Tibial nerve (tissue), 4 donors: Measurements from ENCODE around the gene TIGD6. TPM values are rescaled to one million over a fixed set of nuclear protein-coding genes. Genes with fewer than 3 reads are reported as not detected.

ENCODE experiments used
- DNase-seq, 2 donors: peaks; one replicate each; pipeline ENCODE4 v3.0.0-alpha.2; 2019; ENCODE audit warnings: low spot score in 2 of 2
- H3K27ac ChIP-seq, 4 donors: fragments of 200-600 bp; sonication (generic) in 3 of 4; one replicate each; pipeline ENCODE4 v1.5.1; 2017 to 2019; ENCODE audit warnings: mild to moderate bottlenecking in 1 of 4
- H3K27me3 ChIP-seq, 2 donors: fragments of 200-600 bp; sonication (generic) in 1 of 2; one replicate each; pipeline versions ENCODE4 v1.5.1 to v1.6.0; 2017 to 2019
- H3K36me3 ChIP-seq, 3 donors: fragments of 200-600 bp; sonication (generic); one replicate each; pipeline ENCODE4 v1.5.1; 2018 to 2019
- H3K4me1 ChIP-seq, 4 donors: fragments of 200-600 bp; sonication (generic) in 3 of 4; one replicate each; pipeline ENCODE4 v1.5.1; 2017 to 2019
- H3K4me3 ChIP-seq, 4 donors: fragments of 200-600 bp; sonication (generic) in 3 of 4; one replicate each; pipeline ENCODE4 v1.5.1; 2017 to 2019; ENCODE audit warnings: mild to moderate bottlenecking in 1 of 4, moderate library complexity in 1 of 4
- H3K9me3 ChIP-seq, 4 donors: fragments of 200-600 bp; sonication (generic) in 3 of 4; one replicate each; pipeline ENCODE4 v1.5.1; 2017 to 2019
- CTCF ChIP-seq, 5 experiments: fragments of 200-600 bp in 3 of 5; fragments of 450-650 bp in 2 of 5; sonication (generic) in 3 of 5; IDR thresholded peaks; one replicate each; pipeline ENCODE4 v1.5.1; 2016 to 2019; ENCODE audit warnings: antibody characterized with exemption in 5 of 5, mild to moderate bottlenecking in 3 of 5, moderate library complexity in 2 of 5
- EP300 ChIP-seq, 2 donors: sonication (generic); formaldehyde crosslinking; IDR thresholded peaks; one replicate each; pipeline ENCODE4 v1.6.1; 2017; ENCODE audit warnings: antibody characterized with exemption in 2 of 2, mild to moderate bottlenecking in 1 of 2
- POLR2A ChIP-seq, 2 donors: fragments of 450-650 bp; IDR thresholded peaks; one replicate each; pipeline ENCODE4 v1.6.1; 2017; ENCODE audit warnings: antibody characterized with exemption in 2 of 2, mild to moderate bottlenecking in 2 of 2, moderate library complexity in 2 of 2
- WGBS, 2 donors: methylation state at CpG; one replicate each; pipeline ENCODE4 v1.1.5; 2018; 5-methylcytosine and 5-hydroxymethylcytosine counted together
- total RNA-seq, 4 donors: library from RNA; depleted of rRNA; stranded (reverse); fragments of >200 nt; gene quantifications; one replicate each; pipeline ENCODE4 v1.1.0, GENCODE V29; 2016

Gene TIGD6
- total RNA-seq, 4 donors from 2014 or later, result 6.7 to 14.4 (median 8.1) TPM

- no peak for DNase-seq
- no peaks in the 10 kb centered on the region for H3K9me3 ChIP-seq
- peaks cover 0 to 78% (median 5%) of the 10 kb centered on the region in 3 donors for H3K36me3 ChIP-seq
- no peaks in the 10 kb centered on the region for H3K27me3 ChIP-seq
- peak overlapping the region in 2 of 4 donors; percentile 66 to 77 for H3K27ac ChIP-seq
- no peak overlapping the region for H3K4me3 ChIP-seq
- WGBS, 2 donors, result 81 to 100% methylated on average over 1 of the region's 1 CpG
- peaks cover 0 to 28% (median 10%) of the 10 kb centered on the region in 4 donors for H3K4me1 ChIP-seq
- TF ChIP-seq EP300 (IDR thresholded peaks at IDR 0.05) (no peak), CTCF (IDR thresholded peaks at IDR 0.05) (no peak), POLR2A (IDR thresholded peaks at IDR 0.05) (no peak)
Measured at GRCh38 chr5:150023136-150023535, 22.7 kb upstream of the TIGD6 start.

- DNase-seq, result no peak
- Histone ChIP-seq H3K27ac (peak overlapping the region in 3 of 4 donors; percentile 19 to 77 (median 66)), H3K4me1 (peaks cover 0 to 28% (median 10%) of the 10 kb centered on the region in 4 donors), H3K27me3 (no peaks in the 10 kb centered on the region), H3K9me3 (no peaks in the 10 kb centered on the region), H3K4me3 (no peak overlapping the region), H3K36me3 (peaks cover 0 to 78% (median 5%) of the 10 kb centered on the region in 3 donors)
- TF ChIP-seq POLR2A (IDR thresholded peaks at IDR 0.05) (no peak), EP300 (IDR thresholded peaks at IDR 0.05) (no peak), CTCF (IDR thresholded peaks at IDR 0.05) (no peak)
- 63 to 77% methylated on average over 2 of the region's 2 CpGs for WGBS, 2 donors
Measured at GRCh38 chr5:150022681-150023080, 22.2 kb upstream of the TIGD6 start.

- TF ChIP-seq POLR2A (IDR thresholded peaks at IDR 0.05) (no peak), CTCF (IDR thresholded peaks at IDR 0.05) (no peak), EP300 (IDR thresholded peaks at IDR 0.05) (peak in 1 of 2 donors; percentile 28)
- no peaks in the 10 kb centered on the region for H3K9me3 ChIP-seq
- no peaks in the 10 kb centered on the region for H3K27me3 ChIP-seq
- peak overlapping the region in 3 of 4 donors; percentile 19 to 77 (median 66) for H3K27ac ChIP-seq
- 33 to 42% methylated on average over 1 of the region's 1 CpG for WGBS, 2 donors
- peaks cover 0 to 28% (median 10%) of the 10 kb centered on the region in 4 donors for H3K4me1 ChIP-seq
- peaks cover 0 to 78% (median 5%) of the 10 kb centered on the region in 3 donors for H3K36me3 ChIP-seq
- DNase-seq, result no peak
- H3K4me3 ChIP-seq, result no peak overlapping the region
Measured at GRCh38 chr5:150022158-150022531, 21.7 kb upstream of the TIGD6 start.

- no peak for TF ChIP-seq CTCF (IDR thresholded peaks at IDR 0.05)
- no peak for TF ChIP-seq EP300 (IDR thresholded peaks at IDR 0.05)
- peaks cover 0 to 28% (median 10%) of the 10 kb centered on the region in 4 donors for H3K4me1 ChIP-seq
- H3K27me3 ChIP-seq, result no peaks in the 10 kb centered on the region
- no peaks in the 10 kb centered on the region for H3K9me3 ChIP-seq
- 73 to 84% methylated on average over 13 of the region's 13 CpGs for WGBS, 2 donors
- no peak for DNase-seq
- peak overlapping the region in 2 of 4 donors; percentile 66 to 77 for H3K27ac ChIP-seq
- H3K36me3 ChIP-seq, result peaks cover 0 to 78% (median 5%) of the 10 kb centered on the region in 3 donors
- H3K4me3 ChIP-seq, result no peak overlapping the region
Measured at GRCh38 chr5:150021491-150022157, 21.2 kb upstream of the TIGD6 start.

GRCh38 chr5:150020249-150020648 lies 19.8 kb upstream of the TIGD6 start:
- TF ChIP-seq CTCF (IDR thresholded peaks at IDR 0.05), result no peak
- no peak for TF ChIP-seq POLR2A (IDR thresholded peaks at IDR 0.05)
- no peak for TF ChIP-seq EP300 (IDR thresholded peaks at IDR 0.05)
- Histone ChIP-seq H3K4me3 (no peak overlapping the region), H3K27ac (peak overlapping the region in 1 of 4 donors; percentile 77), H3K36me3 (peaks cover 0 to 78% (median 5%) of the 10 kb centered on the region in 3 donors), H3K4me1 (peaks cover 0 to 28% (median 10%) of the 10 kb centered on the region in 4 donors), H3K9me3 (peaks cover 0 to 5% (median 0%) of the 10 kb centered on the region in 4 donors), H3K27me3 (no peaks in the 10 kb centered on the region)
- 85 to 91% methylated on average over 1 of the region's 1 CpG for WGBS, 2 donors
- DNase-seq, result no peak
